GM19468 (cell line): ENCODE measurements around the gene VEZT.
"Not testable (repeated sequence)": the region's sequence is repeated elsewhere in the genome, so short reads cannot be mapped to it uniquely, and the experiment has no call there.

Experiments
- ATAC-seq: cut with Tn5 transposase; IDR thresholded peaks from one replicate; pipeline ENCODE4 v1.9.1; 2021; ENCODE audit warnings: mild to moderate bottlenecking, moderate library complexity, moderate number of reproducible peaks; ENCODE audit not compliant: unreplicated experiment; ENCODE audit errors: extremely low read depth

The VEZT gene

GRCh38 chr12:95220190-95220589 lies 2.6 kb downstream of the VEZT start:
- no peak for ATAC-seq

GRCh38 chr12:95220726-95221125 lies 3.1 kb downstream of the VEZT start:
- no peak for ATAC-seq

- no peak for ATAC-seq
Measured at GRCh38 chr12:95224202-95225170, 6.9 kb downstream of the VEZT start.

GRCh38 chr12:95225645-95226212 lies 8.1 kb downstream of the VEZT start:
- no peak for ATAC-seq

- ATAC-seq: no peak
Measured at GRCh38 chr12:95227818-95228356, 10.3 kb downstream of the VEZT start.

GRCh38 chr12:95228617-95229016 lies 11.0 kb downstream of the VEZT start:
- no peak for ATAC-seq

- no peak for ATAC-seq
Measured at GRCh38 chr12:95229636-95230035, 12.0 kb downstream of the VEZT start.

- no peak for ATAC-seq
Measured at GRCh38 chr12:95230313-95230712, 12.7 kb downstream of the VEZT start.

- no peak for ATAC-seq
Measured at GRCh38 chr12:95231190-95231589, 13.6 kb downstream of the VEZT start.

- ATAC-seq: not testable (repeated sequence)
Measured at GRCh38 chr12:95234187-95234586, 16.6 kb downstream of the VEZT start.

- not testable (repeated sequence) for ATAC-seq
Measured at GRCh38 chr12:95235621-95236020, 18.0 kb downstream of the VEZT start.

- no peak for ATAC-seq
Measured at GRCh38 chr12:95237315-95237714, 19.7 kb downstream of the VEZT start.

- no peak for ATAC-seq
Measured at GRCh38 chr12:95238150-95238549, 20.5 kb downstream of the VEZT start.

GRCh38 chr12:95239216-95239615 lies 21.6 kb downstream of the VEZT start:
- ATAC-seq: no peak

GRCh38 chr12:95239835-95240234 lies 22.2 kb downstream of the VEZT start:
- not testable (repeated sequence) for ATAC-seq

GRCh38 chr12:95240556-95240955 lies 22.9 kb downstream of the VEZT start:
- no peak for ATAC-seq

- not testable (repeated sequence) for ATAC-seq
Measured at GRCh38 chr12:95241138-95241537, 23.5 kb downstream of the VEZT start.

GRCh38 chr12:95241761-95242506 lies 24.3 kb downstream of the VEZT start:
- no peak for ATAC-seq

- ATAC-seq: no peak
Measured at GRCh38 chr12:95243497-95244183, 26.0 kb downstream of the VEZT start.

- ATAC-seq: no peak
Measured at GRCh38 chr12:95244350-95244749, 26.7 kb downstream of the VEZT start.
